Keratinocyte (primary cell): ENCODE results near the gene FOXL3. TPM values are rescaled to one million over a fixed set of nuclear protein-coding genes. Genes with fewer than 3 reads are reported as not detected.
"Not testable (repeated sequence)": the region's sequence is repeated elsewhere in the genome, so short reads cannot be mapped to it uniquely, and the experiment has no call there.

Source experiments
- DNase-seq: peaks from one replicate; pipeline ENCODE4 v3.0.0-alpha.2; 2011; ENCODE audit warnings: low read depth, missing footprints, low spot score
- FAIRE-seq: peaks from 2 replicates; lab custom pipeline; 2011; peaks lifted over from hg19 to GRCh38; lab: Jason Lieb, UNC
- H2AFZ ChIP-seq: 2 replicates; pipeline ENCODE4 v1.6.0; 2012; ENCODE audit warnings: low read length, control low read depth, inconsistent platforms; ENCODE audit not compliant: control insufficient read depth
- H3K27ac ChIP-seq: 2 replicates; pipeline ENCODE4 v1.5.1; 2011; ENCODE audit warnings: low read length; ENCODE audit not compliant: control insufficient read depth, insufficient read depth
- H3K27me3 ChIP-seq: 3 replicates; pipeline ENCODE4 v1.6.0; 2011; ENCODE audit warnings: low read length; ENCODE audit not compliant: control insufficient read depth, insufficient read depth; ENCODE audit errors: extremely low read depth
- H3K36me3 ChIP-seq, 2 experiments: 2 replicates in 1 of 2; 3 replicates in 1 of 2; pipeline ENCODE4 v1.5.1; 2011; ENCODE audit warnings: low read length in 2 of 2, mild to moderate bottlenecking in 1 of 2; ENCODE audit not compliant: control insufficient read depth in 2 of 2, insufficient read depth in 2 of 2; ENCODE audit errors: extremely low read depth in 1 of 2
- H3K4me1 ChIP-seq: 3 replicates; pipeline ENCODE4 v1.5.1; 2011; ENCODE audit warnings: low read length; ENCODE audit not compliant: control insufficient read depth, insufficient read depth; ENCODE audit errors: extremely low read depth
- H3K4me2 ChIP-seq: 3 replicates; pipeline ENCODE4 v1.6.0; 2011; ENCODE audit warnings: low read depth, low read length; ENCODE audit not compliant: control insufficient read depth, insufficient read depth; ENCODE audit errors: extremely low read depth
- H3K4me3 ChIP-seq, 3 experiments: fragments of 200-600 bp in 1 of 3; sonication (generic) in 1 of 3; 2 replicates in 2 of 3; 3 replicates in 1 of 3; pipeline ENCODE4 v1.5.1; 2011 to 2016; ENCODE audit warnings: low read length in 3 of 3, mild to moderate bottlenecking in 3 of 3, control low read depth in 2 of 3, inconsistent platforms in 1 of 3, low read depth in 1 of 3, mixed read lengths in 1 of 3, mixed run types in 1 of 3, moderate library complexity in 1 of 3; ENCODE audit not compliant: control insufficient read depth in 2 of 3, insufficient read depth in 2 of 3; ENCODE audit errors: extremely low read depth in 1 of 3
- H3K79me2 ChIP-seq: 2 replicates; pipeline ENCODE4 v1.6.0; 2012; ENCODE audit warnings: low read length; ENCODE audit not compliant: control insufficient read depth, insufficient read depth
- H3K9ac ChIP-seq: 3 replicates; pipeline ENCODE4 v1.6.0; 2011; ENCODE audit warnings: low read length; ENCODE audit not compliant: control insufficient read depth, insufficient read depth; ENCODE audit errors: extremely low read depth
- H3K9me1 ChIP-seq: 3 replicates; pipeline ENCODE4 v1.6.0; 2011; ENCODE audit warnings: low read length; ENCODE audit not compliant: control insufficient read depth, insufficient read depth; ENCODE audit errors: extremely low read depth
- H3K9me3 ChIP-seq: 2 replicates; pipeline ENCODE4 v1.5.1; 2012; ENCODE audit warnings: low read depth, low read length; ENCODE audit not compliant: control insufficient read depth
- H4K20me1 ChIP-seq: 3 replicates; pipeline ENCODE4 v1.6.0; 2011; ENCODE audit warnings: low read length; ENCODE audit not compliant: control insufficient read depth, insufficient read depth; ENCODE audit errors: extremely low read depth
- CTCF ChIP-seq, 3 experiments: IDR thresholded peaks in 1 of 3; conservative IDR thresholded peaks in 1 of 3; optimal IDR thresholded peaks in 1 of 3; 2 replicates in 2 of 3; 3 replicates in 1 of 3; pipeline versions ENCODE3 to v1.5.1; 2011; ENCODE audit warnings: low read length in 3 of 3, mild to moderate bottlenecking in 3 of 3, moderate library complexity in 2 of 3, control low read depth in 1 of 3, inconsistent platforms in 1 of 3; ENCODE audit not compliant: insufficient read depth in 2 of 3; ENCODE audit errors: extremely low read depth in 1 of 3
- EZH2 ChIP-seq: IDR thresholded peaks from one replicate; pipeline ENCODE4 v1.6.1; 2012; ENCODE audit warnings: inconsistent platforms, mild to moderate bottlenecking, low read length, moderate library complexity
- dilution Hi-C: fragments of 300-500 bp; cut with MboI; formaldehyde crosslinking; loops from one replicate; pipeline ENCODE4 v1.7.0; 2020; ENCODE audit warnings: low sequenced_read_pairs; ENCODE audit not compliant: extremely low pct_ligation_motif_present
- polyA plus RNA-seq, 5 experiments: library from polyadenylated mRNA; depleted of rRNA in 3 of 5; stranded (reverse) in 3 of 5; stranded (forward) in 1 of 5; unstranded in 1 of 5; fragments of >200 nt; gene quantifications; 1 replicate in 1 of 5; 2 replicates in 3 of 5; 3 replicates in 1 of 5; pipeline versions ENCODE4 v1.2.1 to v1.2.3, GENCODE V29; 2011 to 2012; ENCODE audit warnings: missing spikeins in 2 of 5, low read depth in 1 of 5, low replicate concordance in 1 of 5

Gene FOXL3
- polyA plus RNA-seq, 1 donor (not counting 4 experiments of a cell fraction or from before 2014, with no cell fraction given), result not detected

- Histone ChIP-seq H2AFZ (no peak overlapping the region), H3K27me3 (no peaks in the 10 kb centered on the region), H3K9me3 (no peaks in the 10 kb centered on the region), H3K4me3 (no peak overlapping the region), H3K27ac (no peak overlapping the region), H3K9ac (no peak overlapping the region), H3K36me3 (no peaks in the 10 kb centered on the region), H3K9me1 (no peaks in the 10 kb centered on the region), H3K79me2 (peaks cover 5% of the 10 kb centered on the region), H4K20me1 (no peaks in the 10 kb centered on the region), H3K4me2 (peak overlapping the region; percentile 80), H3K4me1 (peaks cover 18% of the 10 kb centered on the region)
- TF ChIP-seq CTCF (optimal IDR thresholded peaks at IDR 0.05 in 1 of 3, IDR thresholded peaks at IDR 0.05 in 1 of 3, conservative IDR thresholded peaks at IDR 0.05 in 1 of 3; ENCODE audit: extremely low read depth in 1 of 3, insufficient read depth in 2 of 3, low read length in 3 of 3) (no peak), EZH2 (no peak)
- dilution Hi-C loops, result no loop called here
- no peak for DNase-seq
- FAIRE-seq, result no peak
Measured at GRCh38 chr7:241513-241912, 48.5 kb upstream of the FOXL3 start.

DNA sequence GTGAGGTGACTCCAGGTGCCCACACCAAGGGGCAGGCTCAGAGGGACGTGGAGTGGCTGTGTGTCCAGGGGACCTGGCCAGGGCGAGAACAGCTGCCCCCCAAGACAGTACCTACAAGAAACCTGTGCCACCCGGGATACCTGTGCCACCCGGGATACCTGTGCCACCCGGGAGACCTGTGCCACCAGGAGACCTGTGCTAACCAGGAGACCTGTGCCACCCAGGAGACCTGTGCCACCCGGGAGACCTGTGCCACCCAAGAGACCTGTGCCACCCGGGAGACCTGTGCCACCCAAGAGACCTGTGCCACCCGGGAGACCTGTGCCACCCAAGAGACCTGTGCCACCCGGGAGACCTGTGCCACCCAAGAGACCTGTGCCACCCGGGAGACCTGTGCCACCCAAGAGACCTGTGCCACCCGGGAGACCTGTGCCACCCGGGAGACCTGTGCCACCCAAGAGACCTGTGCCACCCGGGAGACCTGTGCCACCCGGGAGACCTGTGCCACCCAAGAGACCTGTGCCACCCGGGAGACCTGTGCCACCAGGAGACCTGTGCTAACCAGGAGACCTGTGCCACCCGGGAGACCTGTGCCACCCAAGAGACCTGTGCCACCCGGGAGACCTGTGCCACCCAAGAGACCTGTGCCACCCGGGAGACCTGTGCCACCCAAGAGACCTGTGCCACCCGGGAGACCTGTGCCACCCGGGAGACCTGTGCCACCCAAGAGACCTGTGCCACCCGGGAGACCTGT, 47.0 kb upstream of the FOXL3 start:
- DNase-seq, dilution Hi-C loops, H3K36me3 ChIP-seq, H3K27ac ChIP-seq, H3K9ac ChIP-seq, H3K79me2 ChIP-seq, H3K4me3 ChIP-seq, H2AFZ ChIP-seq, H3K9me3 ChIP-seq, H3K9me1 ChIP-seq, H3K27me3 ChIP-seq, H4K20me1 ChIP-seq, FAIRE-seq, H3K4me2 ChIP-seq: not testable (repeated sequence)
- peaks cover 12% of the 10 kb centered on the region for H3K4me1 ChIP-seq

GRCh38 chr7:243580-243978, 46.4 kb upstream of the FOXL3 start:
- H3K4me3 ChIP-seq, FAIRE-seq: not testable (repeated sequence)

More at GRCh38 chr7:243580-243978, 46.4 kb upstream of the FOXL3 start:
- H2AFZ ChIP-seq, H3K27me3 ChIP-seq, H3K27ac ChIP-seq, H3K9me3 ChIP-seq, dilution Hi-C loops, H3K9ac ChIP-seq, H3K4me2 ChIP-seq, H3K79me2 ChIP-seq, H4K20me1 ChIP-seq, H3K36me3 ChIP-seq, H3K9me1 ChIP-seq, DNase-seq: not testable (repeated sequence)
- peaks cover 12% of the 10 kb centered on the region for H3K4me1 ChIP-seq
